SIG-M5 treated with dmso at 0.1 percent for 504 hours (cell line): ENCODE measurements around the gene CD83.

Experiments used
- DNase-seq: peaks from one replicate; lab custom pipeline; 2025; ENCODE audit not compliant: unreplicated experiment; lab: John Stamatoyannopoulos, UW

CD83 gene

GRCh38 chr6:14123386-14124111 lies 6.0 kb downstream of the CD83 start:
- DNase-seq = peak; percentile 74

- DNase-seq = no peak
These were observed 7.8 kb downstream of the CD83 start for GRCh38 chr6:14125346-14125745.

- no peak for DNase-seq
These were observed 8.6 kb downstream of the CD83 start for GRCh38 chr6:14126191-14126590.

GRCh38 chr6:14127611-14128010 lies 10.0 kb downstream of the CD83 start:
- no peak for DNase-seq

GRCh38 chr6:14128012-14128411 lies 10.4 kb downstream of the CD83 start:
- DNase-seq = no peak

- no peak for DNase-seq
These were observed 11.2 kb downstream of the CD83 start for GRCh38 chr6:14128746-14129145.

GRCh38 chr6:14129575-14129974 lies 12.0 kb downstream of the CD83 start:
- DNase-seq = peak; percentile 23

- DNase-seq = no peak
These were observed 13.0 kb downstream of the CD83 start for GRCh38 chr6:14130435-14131075.

GRCh38 chr6:14131579-14131978 lies 14.0 kb downstream of the CD83 start:
- DNase-seq = no peak

- no peak for DNase-seq
These were observed 14.8 kb downstream of the CD83 start for GRCh38 chr6:14132244-14132920.

GRCh38 chr6:14132921-14133275 lies 15.3 kb downstream of the CD83 start:
- no peak for DNase-seq

GRCh38 chr6:14134211-14134910 lies 16.8 kb downstream of the CD83 start:
- DNase-seq = no peak

- DNase-seq = no peak
These were observed 18.4 kb downstream of the CD83 start for GRCh38 chr6:14135893-14136539.

GRCh38 chr6:14138701-14139215 lies 21.2 kb downstream of the CD83 start:
- DNase-seq = no peak

- DNase-seq = no peak
These were observed 23.9 kb downstream of the CD83 start for GRCh38 chr6:14141351-14142062.

GRCh38 chr6:14142063-14142450 lies 24.5 kb downstream of the CD83 start:
- no peak for DNase-seq

- no peak for DNase-seq
These were observed 25.1 kb downstream of the CD83 start for GRCh38 chr6:14142511-14143223.

GRCh38 chr6:14143305-14143704 lies 25.7 kb downstream of the CD83 start:
- no peak for DNase-seq

- DNase-seq = peak; percentile 67
These were observed 27.1 kb downstream of the CD83 start for GRCh38 chr6:14144678-14145113.
